ENCODE results near the gene GPR108. TPM values are rescaled to one million over a fixed set of nuclear protein-coding genes. Genes with fewer than 3 reads are reported as not detected.
A peak's percentile ranks its signal among the peaks of the same experiment; 100 is the strongest.

GPR108 gene
- total RNA-seq, 1 donor from 2014 or later = 51.4 TPM

- Mint-ChIP-seq H3K27me3 (ENCODE audit: low read depth) (peaks cover 5% of the 10 kb centered on the region), H3K9me3 (no peaks in the 10 kb centered on the region), H3K27ac (peak overlapping the region; percentile 69), H3K36me3 (no peaks in the 10 kb centered on the region), H3K4me3 (no peak overlapping the region), H3K4me1 (peaks cover 23% of the 10 kb centered on the region)
- TF ChIP-seq CTCF (IDR thresholded peaks at IDR 0.05; ENCODE audit: unreplicated experiment) = no peak
- no peak for DNase-seq (ENCODE audit: low spot score in 2 of 2, unreplicated experiment in 2 of 2)
Observed at GRCh38 chr19:6721138-6721474, 16.3 kb downstream of the GPR108 start.

- Mint-ChIP-seq H3K4me1 (peaks cover 22% of the 10 kb centered on the region), H3K4me3 (no peak within 1 kb of the TSS), H3K9me3 (no peaks in the 10 kb centered on the region), H3K36me3 (no peaks in the 10 kb centered on the region), H3K27me3 (ENCODE audit: low read depth) (peaks cover 5% of the 10 kb centered on the region), H3K27ac (peak within 1 kb of the TSS; percentile 69)
- DNase-seq (ENCODE audit: low spot score in 2 of 2, unreplicated experiment in 2 of 2) = no peak
- no peak for TF ChIP-seq CTCF (IDR thresholded peaks at IDR 0.05; ENCODE audit: unreplicated experiment)
Observed at GRCh38 chr19:6720369-6721137, 16.8 kb downstream of the GPR108 start, which contains the start of gene C3. Gene C3 (minus strand): TSS chr19:6720650. CDS start chr19:6720589, 61 bp downstream.

GRCh38 chr19:6719992-6720368 lies 17.4 kb downstream of the GPR108 start:
- no peak overlapping the region for H3K27ac Mint-ChIP-seq
- no peak for TF ChIP-seq CTCF (IDR thresholded peaks at IDR 0.05; ENCODE audit: unreplicated experiment)
- H3K27me3 Mint-ChIP-seq (ENCODE audit: low read depth) = peaks cover 5% of the 10 kb centered on the region
- H3K4me3 Mint-ChIP-seq = no peak overlapping the region
- no peak for DNase-seq (ENCODE audit: low spot score in 2 of 2, unreplicated experiment in 2 of 2)
- H3K36me3 Mint-ChIP-seq = no peaks in the 10 kb centered on the region
- no peaks in the 10 kb centered on the region for H3K9me3 Mint-ChIP-seq
- H3K4me1 Mint-ChIP-seq = peaks cover 21% of the 10 kb centered on the region

GRCh38 chr19:6719540-6719861 lies 17.9 kb downstream of the GPR108 start:
- DNase-seq (ENCODE audit: low spot score in 2 of 2, unreplicated experiment in 2 of 2) = no peak
- no peaks in the 10 kb centered on the region for H3K36me3 Mint-ChIP-seq
- H3K4me3 Mint-ChIP-seq = no peak overlapping the region
- no peaks in the 10 kb centered on the region for H3K9me3 Mint-ChIP-seq
- peaks cover 21% of the 10 kb centered on the region for H3K4me1 Mint-ChIP-seq
- TF ChIP-seq CTCF (IDR thresholded peaks at IDR 0.05; ENCODE audit: unreplicated experiment) = no peak
- H3K27ac Mint-ChIP-seq = no peak overlapping the region
- H3K27me3 Mint-ChIP-seq (ENCODE audit: low read depth) = peaks cover 5% of the 10 kb centered on the region

- Mint-ChIP-seq H3K4me3 (no peak overlapping the region), H3K27ac (no peak overlapping the region), H3K4me1 (peaks cover 21% of the 10 kb centered on the region), H3K9me3 (no peaks in the 10 kb centered on the region), H3K27me3 (ENCODE audit: low read depth) (peaks cover 11% of the 10 kb centered on the region), H3K36me3 (no peaks in the 10 kb centered on the region)
- TF ChIP-seq CTCF (IDR thresholded peaks at IDR 0.05; ENCODE audit: unreplicated experiment) = no peak
- no peak for DNase-seq (ENCODE audit: low spot score in 2 of 2, unreplicated experiment in 2 of 2)
Observed at GRCh38 chr19:6718741-6719539, 18.4 kb downstream of the GPR108 start.
